ENCODE measurements around the gene PRSS27.

GRCh38 chr16:2737238-2737605 is 17.2 kb upstream of the PRSS27 start:
- TF ChIP-seq, protein P1, sequence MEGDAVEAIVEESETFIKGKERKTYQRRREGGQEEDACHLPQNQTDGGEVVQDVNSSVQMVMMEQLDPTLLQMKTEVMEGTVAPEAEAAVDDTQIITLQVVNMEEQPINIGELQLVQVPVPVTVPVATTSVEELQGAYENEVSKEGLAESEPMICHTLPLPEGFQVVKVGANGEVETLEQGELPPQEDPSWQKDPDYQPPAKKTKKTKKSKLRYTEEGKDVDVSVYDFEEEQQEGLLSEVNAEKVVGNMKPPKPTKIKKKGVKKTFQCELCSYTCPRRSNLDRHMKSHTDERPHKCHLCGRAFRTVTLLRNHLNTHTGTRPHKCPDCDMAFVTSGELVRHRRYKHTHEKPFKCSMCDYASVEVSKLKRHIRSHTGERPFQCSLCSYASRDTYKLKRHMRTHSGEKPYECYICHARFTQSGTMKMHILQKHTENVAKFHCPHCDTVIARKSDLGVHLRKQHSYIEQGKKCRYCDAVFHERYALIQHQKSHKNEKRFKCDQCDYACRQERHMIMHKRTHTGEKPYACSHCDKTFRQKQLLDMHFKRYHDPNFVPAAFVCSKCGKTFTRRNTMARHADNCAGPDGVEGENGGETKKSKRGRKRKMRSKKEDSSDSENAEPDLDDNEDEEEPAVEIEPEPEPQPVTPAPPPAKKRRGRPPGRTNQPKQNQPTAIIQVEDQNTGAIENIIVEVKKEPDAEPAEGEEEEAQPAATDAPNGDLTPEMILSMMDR (IDR thresholded peaks at IDR 0.05): no peak
- TF ChIP-seq POLR2A (IDR thresholded peaks at IDR 0.05): no peak
